Measurements from ENCODE around the gene HOXA6.

HOXA6 gene

DNA sequence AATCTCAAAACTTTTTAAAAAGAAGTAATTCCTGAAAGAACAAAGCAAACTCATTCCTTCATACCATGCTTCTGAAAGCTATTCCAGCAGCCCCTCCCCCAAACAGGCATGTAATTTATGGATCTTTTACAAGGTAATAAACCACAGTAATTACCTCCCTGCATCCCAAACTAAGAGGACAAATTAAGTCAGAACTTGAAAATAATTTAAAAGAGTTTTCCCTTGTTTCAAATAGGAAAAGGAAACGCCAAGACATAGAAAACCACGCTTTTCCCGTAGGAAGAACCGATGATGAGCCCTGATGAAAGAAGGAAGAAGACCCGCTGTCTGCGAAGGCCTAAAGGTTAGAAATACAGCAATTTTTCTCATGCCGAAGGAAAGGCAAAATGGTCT lies 25.9 kb downstream of the HOXA6 start:
- no peak for DNase-seq

DNA sequence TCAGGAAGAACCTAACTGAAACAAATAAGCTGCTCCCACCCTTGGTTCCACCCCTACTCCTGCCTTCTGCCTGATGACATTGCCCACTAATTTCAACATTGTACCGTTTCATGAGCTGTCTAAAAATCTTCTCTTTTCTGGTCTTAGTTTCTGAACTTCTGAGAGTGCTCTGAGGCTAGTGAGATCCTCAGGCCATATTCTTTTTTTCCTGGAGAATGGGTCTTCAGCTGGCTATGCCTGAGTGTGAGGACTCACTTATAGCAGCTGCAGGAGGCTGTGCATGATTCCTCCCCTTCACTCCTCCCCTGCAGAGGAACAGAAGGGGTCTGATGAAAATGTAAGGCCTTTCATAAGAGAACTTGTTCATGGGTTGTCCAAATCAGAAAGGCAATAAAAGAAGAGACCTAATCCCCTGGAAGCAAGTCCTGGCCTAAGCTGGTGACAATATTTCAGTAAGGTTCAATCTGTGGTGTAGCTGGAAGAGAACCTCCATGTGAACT lies 28.1 kb downstream of the HOXA6 start:
- no peak for DNase-seq

DNA sequence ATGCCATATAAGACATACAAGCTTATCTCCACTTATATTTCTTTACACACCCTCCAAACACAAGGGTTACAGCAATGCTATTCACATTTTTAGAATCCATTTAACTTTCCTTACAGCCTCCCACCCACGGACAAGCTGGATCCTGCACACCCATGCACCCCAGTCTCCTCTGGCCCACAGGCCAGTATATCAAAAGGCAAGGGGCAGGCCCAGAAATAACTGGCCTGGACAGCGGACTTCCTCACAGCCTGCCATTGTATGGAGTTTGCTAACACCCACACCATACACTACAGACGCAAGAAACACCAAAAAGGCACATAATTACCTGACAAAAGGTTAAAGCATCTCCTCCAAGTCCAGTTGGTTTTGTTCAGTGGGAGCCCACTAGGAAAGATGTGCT lies 29.0 kb downstream of the HOXA6 start:
- DNase-seq: no peak

DNA sequence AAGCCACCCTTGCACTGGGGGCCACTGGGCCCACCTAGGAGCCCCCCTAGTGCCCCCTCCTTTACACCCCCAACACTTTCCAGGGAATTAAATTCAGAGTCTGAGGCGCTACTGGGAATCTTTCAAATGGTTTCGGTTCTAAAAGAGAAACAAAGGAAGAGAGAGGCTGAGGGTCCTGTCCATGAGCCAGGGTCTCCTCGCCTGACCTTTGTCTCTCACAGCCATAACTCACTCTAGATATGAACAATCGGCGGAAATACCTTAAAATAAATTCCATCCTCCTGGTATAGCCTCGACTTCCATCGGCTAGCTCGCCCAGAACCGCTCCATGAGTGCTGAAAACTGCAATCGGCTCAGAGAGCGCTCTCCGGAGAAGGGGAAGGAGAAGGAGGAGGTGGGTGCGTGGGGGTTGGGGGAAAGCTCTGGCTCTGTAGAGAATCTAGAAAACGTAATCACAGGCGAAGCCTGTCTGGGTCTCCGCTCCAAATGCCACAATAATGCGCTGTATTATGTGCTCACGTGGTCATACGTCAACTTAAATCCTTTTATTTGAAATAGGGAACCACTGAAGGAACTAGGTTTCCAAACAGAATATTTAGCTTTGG lies 29.6 kb downstream of the HOXA6 start:
- DNase-seq: no peak

DNA sequence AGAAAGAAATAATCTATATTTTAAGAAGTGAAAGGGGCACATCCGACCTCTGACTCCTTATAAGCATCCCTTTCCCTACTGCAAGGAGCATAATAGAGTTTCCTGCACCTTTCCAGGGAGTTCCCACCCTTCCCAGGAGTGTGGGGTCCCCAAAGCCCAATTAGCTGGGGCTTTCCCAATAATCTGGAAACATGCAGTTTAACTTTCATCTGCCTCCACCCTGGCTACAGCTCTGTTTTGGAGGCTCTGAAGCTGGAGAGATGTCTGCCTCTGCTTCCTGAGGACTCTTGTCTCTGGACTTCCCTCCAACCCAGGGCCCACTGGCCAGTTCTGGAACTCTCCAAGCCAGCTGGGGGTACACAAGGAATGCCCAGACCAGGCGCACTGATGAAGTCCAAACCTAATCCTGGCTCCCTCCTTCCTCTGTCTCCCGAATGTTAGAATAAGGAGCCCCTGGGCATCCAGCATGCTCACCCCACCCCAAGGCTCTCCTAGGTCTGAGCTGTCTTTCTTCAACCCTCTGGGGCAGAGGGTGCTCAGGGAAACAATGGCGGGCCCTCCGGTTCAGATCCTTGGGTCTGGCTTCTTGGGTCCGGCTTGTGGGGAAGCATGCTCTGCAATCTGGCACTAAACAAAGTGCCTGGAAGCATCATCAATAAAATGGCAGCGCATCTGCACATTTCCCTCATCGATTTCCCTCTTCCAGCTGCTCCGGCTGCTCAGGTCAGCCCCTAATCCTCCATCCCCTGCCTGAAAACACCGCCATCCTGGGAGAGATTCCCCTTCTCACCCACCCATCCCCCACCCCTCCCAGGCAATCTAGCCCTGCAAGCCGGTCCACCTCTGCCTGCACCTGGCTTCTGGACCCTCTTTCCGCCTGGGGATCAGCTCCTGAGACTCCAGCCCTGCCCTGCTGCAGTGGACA lies 30.4 kb downstream of the HOXA6 start:
- no peak for DNase-seq

DNA sequence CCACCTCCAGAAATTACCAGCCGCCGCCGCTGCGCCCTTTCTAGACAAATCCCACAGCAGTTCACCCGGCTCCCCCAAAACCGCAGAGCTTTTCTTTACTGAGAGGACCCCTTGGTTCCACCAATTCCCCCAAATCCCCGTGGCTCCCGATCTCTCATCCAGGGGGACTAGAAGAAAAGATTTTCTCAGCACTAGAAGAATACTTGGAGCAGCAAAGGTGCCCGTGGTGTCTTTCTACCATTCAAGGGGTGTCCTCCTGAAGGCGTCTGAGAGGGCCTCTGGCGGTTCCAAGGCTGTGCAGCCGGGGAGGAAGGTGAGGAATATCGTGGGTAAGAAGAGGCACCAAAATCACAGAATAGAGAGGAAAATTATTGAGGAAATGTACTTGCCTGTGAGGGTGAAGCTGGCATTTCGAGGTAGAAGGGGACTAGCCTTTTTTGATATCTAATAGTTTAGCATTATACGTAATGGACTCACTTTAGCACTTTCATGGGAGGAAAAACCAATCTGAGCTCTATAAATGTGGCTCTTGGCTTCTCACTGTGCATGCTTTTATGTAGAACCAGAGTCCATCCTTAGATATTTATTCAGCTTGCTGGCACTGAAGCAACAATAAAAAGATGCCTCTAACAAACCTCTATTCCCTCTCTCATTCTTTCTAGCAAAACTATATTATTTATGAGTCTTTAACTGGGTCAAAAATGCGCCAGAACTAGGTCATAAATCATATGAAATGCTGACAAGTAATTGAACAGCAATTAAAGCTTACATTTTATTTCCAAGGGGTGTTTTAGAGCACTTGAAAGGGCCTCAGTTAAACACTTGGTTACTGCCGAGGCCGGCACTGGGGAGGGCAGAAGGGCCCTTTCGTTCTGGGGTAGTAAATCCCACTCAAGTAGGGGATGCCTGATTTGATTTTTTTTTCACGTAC lies 31.3 kb downstream of the HOXA6 start:
- no peak for DNase-seq

DNA sequence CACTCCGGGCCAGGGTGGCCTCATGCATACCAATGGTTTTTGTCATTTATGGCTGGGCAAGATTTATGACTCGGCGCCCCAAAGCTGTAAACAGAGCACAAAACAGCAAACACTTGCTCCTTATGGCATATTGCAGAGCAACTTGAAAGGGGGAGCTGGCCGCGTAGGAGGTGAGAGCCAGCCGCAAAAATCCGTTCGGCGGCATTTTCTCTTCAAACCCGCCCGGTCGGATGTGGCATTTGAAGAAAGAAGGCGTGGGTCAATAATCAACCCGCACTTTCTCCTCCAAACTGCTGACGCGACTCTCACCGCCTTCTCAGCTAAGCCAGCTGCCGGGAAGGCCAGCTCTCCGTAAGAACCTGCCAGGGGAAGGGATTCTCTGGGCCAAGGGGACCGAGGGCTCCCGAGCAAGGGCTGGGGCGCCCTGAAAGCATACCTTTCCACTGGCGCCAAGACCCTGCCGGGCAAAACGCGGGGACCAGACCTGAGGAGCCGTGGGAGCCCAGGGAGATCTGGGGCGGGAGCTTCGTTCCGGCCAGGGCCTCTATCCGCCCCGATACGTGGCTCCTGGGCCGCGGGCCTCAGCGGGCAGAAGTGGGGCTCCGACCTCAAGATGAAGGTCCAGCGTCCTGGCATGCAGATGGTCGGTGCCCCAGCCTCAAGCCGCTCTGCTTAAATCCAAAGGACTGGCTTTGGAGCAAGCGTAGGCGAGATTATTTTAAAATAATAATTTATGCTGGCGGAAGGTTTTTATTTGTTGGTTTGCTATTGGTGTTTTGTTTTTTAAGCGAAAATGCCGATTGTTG lies 32.1 kb downstream of the HOXA6 start:
- DNase-seq: peak; percentile 10

DNA sequence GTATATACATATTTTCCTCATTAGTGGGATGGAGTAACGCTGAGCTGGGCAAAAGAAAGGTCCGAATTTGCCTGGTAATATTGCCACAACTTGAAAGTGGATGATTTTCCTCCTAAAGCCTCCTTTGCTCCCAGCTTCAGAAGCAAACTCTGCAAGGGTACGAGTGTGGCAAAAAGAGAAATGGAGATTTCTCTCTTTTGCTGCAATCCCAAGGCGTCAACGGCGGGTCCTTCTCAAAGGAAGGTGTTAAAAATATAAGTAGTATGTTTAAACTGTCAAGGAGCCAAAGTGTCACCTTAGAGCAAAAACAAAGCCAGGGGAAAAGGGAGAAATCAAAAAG lies 32.7 kb downstream of the HOXA6 start:
- no peak for DNase-seq

DNA sequence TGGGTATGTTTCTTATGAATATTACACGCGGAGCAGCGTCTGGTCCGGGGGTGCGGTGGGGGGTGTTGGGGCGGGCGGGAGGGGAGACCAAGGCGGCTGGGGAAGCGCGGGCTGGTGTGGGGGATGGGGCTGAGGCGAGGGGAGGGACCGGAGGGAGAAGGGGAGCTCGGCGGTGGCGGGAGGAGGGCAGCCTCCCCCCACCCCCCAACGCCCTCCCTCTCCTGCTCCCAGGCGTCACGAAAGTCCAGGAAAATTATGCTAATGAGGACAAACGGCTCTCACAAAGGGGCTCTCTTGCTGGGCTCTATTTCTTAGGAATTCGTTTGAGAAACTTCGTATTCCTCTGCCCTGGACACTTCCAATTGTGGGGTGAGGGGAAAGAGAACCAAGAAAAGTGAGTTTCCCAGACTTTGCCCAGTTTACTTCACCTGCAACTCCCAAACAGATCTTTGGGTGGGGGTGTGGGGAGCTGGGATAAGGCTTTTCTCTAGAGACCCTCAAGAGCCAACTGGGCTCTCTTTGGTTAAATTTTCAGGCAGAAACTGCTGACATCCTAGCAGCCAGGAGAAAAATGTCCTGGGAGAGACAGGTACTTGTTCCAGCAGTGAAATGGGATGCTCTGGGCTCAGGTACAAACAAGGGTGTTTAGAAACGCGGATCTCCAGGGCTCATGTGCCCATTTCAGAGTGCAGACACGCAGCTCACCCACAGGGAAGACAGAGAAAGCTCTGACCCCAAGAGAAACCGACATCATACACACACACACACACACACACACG lies 33.4 kb downstream of the HOXA6 start:
- no peak for DNase-seq

DNA sequence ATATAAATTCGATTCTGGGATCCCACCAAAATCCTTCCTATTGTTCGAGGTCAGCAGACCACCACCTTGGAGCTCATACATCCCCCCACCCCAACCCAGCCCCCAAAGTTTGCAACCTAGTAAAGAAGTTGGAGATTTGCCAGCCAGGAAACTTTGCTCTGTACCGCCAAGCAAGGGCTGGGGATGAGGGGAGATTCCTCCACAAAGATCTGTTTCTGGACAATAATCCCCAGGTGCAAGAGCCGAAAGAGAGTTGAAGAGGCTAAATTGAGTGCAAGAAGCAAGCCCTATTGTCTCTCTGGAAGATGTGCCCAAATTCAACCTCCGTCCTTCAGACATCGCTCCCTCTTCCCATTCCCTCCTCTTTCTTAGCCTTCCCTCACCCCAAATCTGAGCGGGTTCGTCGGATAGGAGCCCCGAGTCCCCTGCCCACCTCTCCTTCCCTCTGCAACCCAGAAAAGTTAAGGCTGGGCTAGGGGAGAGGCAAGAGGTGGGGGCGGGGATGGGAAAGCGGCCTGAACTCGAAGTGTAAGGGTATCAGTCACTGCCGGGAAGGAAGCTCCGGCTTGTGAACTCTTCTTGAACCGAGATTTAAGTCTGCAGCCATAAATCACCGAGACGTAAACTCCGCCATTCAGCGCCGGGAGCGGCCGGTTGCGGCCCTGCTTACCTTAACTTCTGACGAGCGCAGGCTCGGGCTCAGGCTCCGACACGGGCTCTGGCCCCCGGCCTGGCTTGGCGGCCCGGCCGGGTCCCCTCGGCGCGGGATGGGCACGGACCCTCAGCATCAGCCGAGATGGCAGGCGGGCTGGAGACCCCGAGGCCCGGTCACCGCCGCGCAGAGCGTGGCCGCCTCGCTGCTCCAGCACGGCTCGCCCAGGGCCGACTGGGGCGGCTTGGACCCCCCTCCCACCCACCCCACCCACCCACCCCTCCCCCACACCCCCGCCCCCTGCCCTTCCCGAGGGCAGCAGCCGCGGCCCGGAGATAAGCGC lies 34.3 kb downstream of the HOXA6 start:
- no peak for DNase-seq

DNA sequence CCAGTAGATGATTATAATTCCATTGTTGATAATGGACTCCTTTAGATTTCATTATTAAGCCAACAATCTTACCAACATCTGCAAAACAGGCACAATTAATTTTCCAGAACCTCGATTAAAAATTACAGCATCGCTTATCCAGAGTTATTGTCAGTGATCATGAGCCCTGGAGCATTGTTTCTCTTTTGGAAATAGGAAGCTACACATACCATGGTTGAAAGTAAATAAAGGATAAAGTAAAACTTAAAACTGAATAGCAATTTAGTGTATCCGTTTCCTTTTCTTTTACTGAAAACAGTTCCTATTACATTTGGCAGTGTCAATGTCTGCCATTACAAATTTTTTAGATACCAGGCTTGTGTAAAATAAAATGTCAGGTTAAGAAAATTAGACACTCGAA lies 35.2 kb downstream of the HOXA6 start:
- no peak for DNase-seq

DNA sequence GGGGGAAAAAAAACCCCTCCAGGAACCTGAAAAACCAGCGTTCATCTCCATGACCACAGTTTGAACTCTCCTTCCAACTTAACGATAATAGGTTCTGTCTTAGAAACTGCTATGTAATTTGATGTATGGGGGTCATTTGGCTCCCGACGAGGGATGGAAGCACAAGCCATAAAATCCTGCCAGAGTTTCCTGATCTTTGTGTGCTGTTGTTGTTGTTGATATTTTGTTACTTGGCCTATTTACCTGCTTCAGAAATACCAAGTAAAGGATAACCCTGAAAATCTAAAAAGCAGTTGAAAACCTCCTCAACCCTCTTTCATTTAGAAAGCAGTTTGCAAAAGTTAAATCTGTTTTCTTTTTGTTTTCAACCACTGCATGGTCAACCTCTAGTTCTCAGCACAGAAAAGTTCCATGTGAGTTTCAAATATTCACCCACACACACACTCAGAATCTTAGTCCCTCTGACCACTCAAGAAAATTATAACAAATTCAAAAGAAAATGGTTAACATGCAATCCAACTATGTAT lies 35.8 kb downstream of the HOXA6 start:
- DNase-seq: no peak

DNA sequence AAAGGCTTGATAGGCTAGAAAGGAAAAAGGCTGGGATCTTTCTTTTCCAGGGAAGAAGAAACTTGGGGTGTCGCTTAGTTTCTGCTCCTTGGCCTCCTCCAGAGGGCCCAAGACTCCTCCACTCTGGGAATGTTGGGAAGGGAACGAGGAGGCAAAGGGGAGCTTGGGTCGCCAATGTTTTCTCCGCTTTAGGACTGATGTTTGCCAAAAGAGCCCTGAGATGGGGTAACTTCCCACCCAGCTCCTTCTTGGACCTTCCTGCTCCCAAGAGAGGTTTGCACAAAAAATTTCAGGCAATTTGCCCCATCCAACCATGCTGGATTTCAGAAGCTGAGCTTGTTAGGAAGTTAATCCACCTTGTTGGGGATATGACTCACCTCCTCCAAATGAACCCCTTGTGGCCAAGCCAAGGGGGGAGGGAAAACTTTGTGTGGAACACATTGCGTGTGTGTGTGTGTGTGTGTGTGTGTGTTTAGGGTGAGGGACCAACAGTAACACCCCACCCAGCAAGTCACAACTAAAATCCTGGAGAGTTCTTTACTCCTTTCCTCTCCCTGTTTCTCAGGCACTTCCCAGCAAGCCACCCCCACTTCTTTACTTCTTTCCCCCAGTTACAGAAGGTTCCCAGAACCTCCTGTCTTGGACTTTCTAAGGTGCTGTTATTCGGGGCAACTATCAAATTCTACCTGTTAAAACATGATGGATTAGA lies 36.4 kb downstream of the HOXA6 start:
- DNase-seq: no peak

DNA sequence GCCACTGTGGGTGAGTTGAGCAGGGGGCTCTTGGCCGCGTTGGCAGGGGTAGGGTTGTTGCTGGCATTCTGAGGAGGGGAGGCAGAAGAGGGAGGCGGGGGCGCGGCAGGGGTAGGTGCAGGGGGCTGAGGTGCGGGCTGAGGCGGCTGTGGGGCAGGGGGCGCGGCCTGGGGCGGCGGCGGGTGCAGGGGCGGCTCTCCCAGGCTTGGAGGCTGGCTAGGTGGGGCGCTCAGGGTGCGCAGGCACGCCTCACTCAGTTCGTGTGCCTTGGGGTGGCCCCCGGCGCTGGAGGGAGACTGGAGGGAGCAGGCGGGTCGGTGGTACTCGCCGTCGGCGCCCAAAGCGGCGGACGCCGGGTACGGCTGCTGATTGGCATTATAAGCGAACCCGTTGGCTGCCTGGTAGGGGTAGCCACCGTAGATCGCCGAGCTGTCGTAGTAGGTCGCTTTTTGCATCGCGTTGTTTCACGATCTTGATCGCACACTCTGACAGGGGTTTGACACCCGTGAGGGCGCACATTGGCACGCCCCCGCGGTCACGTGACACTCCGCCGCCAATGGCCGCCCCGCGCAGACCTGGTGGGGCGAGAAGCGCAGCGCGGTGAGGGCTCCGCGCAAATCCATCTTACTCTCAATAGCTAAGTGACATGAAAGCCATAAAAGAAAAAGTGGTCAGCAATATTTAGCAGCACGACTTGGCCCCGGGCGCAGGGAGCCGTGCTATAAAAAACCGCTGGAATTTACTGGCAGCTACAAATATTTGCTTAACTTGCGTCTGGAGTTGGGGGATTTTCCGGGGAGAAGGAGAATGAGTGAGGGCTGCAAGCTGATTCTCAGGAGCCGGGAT lies 37.2 kb downstream of the HOXA6 start:
- no peak for DNase-seq

DNA sequence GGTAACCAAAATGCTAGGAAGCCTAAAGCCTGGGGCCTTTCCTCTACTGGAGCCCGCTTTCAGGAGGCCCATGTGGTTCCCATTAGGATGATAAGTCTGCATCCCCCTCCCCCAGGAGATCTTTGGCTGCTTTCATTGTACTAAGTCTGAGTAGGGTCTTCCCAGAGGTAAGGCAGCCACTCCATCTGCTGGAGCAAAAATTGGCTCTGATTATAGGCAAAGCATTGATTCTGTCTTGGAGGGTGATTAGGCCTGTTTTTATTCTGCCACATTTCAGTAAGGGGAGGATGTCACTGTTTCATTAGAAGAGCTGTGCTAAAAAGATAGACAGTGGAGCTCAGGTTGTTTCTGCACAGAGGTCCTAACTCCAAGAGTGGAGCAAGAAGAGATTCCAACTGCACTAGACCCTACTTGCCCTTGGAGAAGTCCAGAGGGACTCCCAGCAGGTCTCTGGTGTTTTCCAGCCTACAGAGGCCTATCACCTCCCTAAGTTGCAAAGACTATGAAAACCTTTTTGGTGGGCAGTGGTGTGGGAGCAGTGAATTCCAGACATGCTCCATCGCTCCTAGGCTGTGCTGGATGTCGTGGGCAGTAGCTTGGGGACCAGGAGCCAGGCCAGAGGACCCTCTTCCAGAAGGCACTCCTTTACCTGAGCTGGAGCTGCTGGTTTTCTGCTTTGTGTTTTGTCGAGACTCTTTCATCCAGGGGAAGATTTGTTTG lies 37.9 kb downstream of the HOXA6 start:
- DNase-seq: no peak

DNA sequence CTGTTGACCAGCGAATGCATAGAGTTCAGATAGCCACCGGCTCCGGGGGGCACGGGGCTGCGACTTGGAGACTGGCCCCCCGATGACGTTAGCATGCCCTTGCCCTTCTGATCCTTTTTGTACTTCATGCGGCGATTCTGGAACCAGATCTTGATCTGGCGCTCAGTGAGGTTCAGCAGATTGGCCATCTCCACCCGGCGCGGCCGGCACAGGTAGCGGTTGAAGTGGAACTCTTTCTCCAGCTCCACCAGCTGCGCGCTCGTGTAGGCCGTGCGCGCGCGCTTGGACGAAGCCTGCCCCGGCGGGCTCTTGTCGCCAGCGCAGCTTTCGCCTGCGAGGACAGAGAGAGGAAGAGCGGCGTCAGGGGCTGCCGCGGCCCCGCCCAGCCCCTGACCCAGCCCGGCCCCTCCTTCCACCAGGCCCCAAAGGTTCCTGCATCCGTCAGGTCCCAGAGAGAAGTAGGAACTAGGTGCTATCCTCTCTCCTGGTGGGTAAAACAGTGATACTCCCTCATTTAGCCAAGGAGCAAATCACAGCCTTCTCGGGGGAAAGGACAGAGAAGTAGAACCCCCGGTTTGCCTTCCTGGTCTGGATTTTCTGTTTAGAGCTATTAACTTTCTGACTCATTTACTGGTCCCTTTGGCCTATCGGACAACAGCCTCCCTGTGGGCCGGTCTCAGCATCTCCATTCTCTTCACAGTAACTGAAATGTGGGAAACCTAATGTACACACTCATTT lies 39.0 kb downstream of the HOXA6 start:
- DNase-seq: no peak
